ENCODE measurements around the gene TMEM88.
"Not testable (repeated sequence)": the region's sequence is repeated elsewhere in the genome, so short reads cannot be mapped to it uniquely, and the experiment has no call there.

Gene TMEM88

GRCh38 chr17:7856811-7857712 is 2.2 kb downstream of the TMEM88 start, which contains the start of gene NAA38:
Gene NAA38 (minus strand): TSS chr17:7857559. CDS start chr17:7857463, 96 bp downstream.
- peak; percentile 99 for DNase-seq

- DNase-seq: peak; percentile 95
Measured at GRCh38 chr17:7857713-7858521, 3.1 kb downstream of the TMEM88 start, which contains the start of gene CYB5D1. Gene CYB5D1 (plus strand): TSS chr17:7858003. CDS start chr17:7858135, 132 bp downstream.

GRCh38 chr17:7858522-7858810 is 3.6 kb downstream of the TMEM88 start:
- DNase-seq: no peak

- no peak for DNase-seq
Measured at GRCh38 chr17:7859028-7859427, 4.2 kb downstream of the TMEM88 start.

GRCh38 chr17:7862692-7863437 is 8.0 kb downstream of the TMEM88 start:
- peak; percentile 56 for DNase-seq

- DNase-seq: not testable (repeated sequence)
Measured at GRCh38 chr17:7864384-7864783, 9.5 kb downstream of the TMEM88 start.

GRCh38 chr17:7864995-7865650 is 10.3 kb downstream of the TMEM88 start:
- no peak for DNase-seq

GRCh38 chr17:7867881-7868329 is 13.0 kb downstream of the TMEM88 start:
- DNase-seq: no peak

GRCh38 chr17:7873051-7873450 is 18.2 kb downstream of the TMEM88 start:
- no peak for DNase-seq

GRCh38 chr17:7875804-7876370 is 21.0 kb downstream of the TMEM88 start:
- no peak for DNase-seq

GRCh38 chr17:7878234-7878633 is 23.4 kb downstream of the TMEM88 start:
- no peak for DNase-seq

- no peak for DNase-seq
Measured at GRCh38 chr17:7880076-7880868, 25.4 kb downstream of the TMEM88 start.

GRCh38 chr17:7881276-7882054 is 26.6 kb downstream of the TMEM88 start:
- no peak for DNase-seq

- DNase-seq: no peak
Measured at GRCh38 chr17:7882068-7882467, 27.2 kb downstream of the TMEM88 start.

- DNase-seq: no peak
Measured at GRCh38 chr17:7882629-7883028, 27.8 kb downstream of the TMEM88 start.

GRCh38 chr17:7883781-7884386 is 29.0 kb downstream of the TMEM88 start:
- DNase-seq: peak; percentile 18

- peak; percentile 15 for DNase-seq
Measured at GRCh38 chr17:7884581-7885366, 29.9 kb downstream of the TMEM88 start.

GRCh38 chr17:7885367-7886226 is 30.7 kb downstream of the TMEM88 start:
- DNase-seq: peak; percentile 67
